ENCODE data around the gene PTPRT. TPM values are rescaled to one million over a fixed set of nuclear protein-coding genes. Genes with fewer than 3 reads are reported as not detected.

The PTPRT gene
- total RNA-seq, 6 donors from 2014 or later = 0.20 to 7.1 (median 3.8) TPM

DNA sequence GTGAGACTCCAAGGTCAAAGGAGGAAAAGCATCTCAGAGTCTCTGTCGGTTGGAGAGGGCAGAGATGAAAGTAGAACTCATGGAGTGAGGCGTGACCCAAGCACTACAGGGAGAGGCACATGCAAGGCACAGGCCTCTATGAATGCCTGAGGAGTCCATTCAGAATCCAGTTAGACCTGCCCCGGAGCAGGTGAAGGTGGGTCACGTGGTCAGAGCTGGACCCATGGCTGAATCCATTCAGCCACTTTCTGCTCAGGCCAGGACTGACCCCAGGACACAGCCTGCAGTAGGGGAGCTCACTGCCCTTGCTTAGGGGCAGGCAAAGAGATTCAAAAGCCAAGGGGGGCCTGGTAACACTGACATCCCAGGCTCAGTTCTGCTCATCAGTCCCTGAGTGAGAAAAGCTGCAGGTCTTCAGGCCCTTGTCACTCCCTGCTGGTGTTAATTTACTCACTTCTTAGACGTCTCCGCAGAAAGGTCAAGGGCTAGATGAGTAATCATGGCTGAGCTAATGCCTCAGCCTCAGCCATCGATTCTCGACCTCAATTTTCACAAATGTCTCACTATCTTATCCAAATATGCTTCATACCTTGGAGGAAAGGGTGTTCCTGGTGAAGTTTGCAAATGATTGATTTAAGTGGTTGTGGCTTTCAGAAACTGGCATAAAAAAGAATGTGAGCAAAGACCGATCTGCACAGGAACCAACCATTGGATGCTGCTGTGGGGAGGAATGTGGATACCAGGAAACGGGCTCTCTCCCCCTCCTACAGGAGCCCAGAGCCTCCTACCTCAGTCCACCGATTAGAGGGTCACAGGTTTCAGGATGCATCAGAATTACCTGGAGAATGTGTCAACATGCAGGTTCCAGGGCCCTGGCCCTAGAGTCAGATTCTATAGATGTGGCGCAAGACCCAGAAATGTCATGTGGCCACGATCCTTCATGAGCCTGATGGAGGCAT is 584.4 kb downstream of the PTPRT start:
- TF ChIP-seq, protein P1, sequence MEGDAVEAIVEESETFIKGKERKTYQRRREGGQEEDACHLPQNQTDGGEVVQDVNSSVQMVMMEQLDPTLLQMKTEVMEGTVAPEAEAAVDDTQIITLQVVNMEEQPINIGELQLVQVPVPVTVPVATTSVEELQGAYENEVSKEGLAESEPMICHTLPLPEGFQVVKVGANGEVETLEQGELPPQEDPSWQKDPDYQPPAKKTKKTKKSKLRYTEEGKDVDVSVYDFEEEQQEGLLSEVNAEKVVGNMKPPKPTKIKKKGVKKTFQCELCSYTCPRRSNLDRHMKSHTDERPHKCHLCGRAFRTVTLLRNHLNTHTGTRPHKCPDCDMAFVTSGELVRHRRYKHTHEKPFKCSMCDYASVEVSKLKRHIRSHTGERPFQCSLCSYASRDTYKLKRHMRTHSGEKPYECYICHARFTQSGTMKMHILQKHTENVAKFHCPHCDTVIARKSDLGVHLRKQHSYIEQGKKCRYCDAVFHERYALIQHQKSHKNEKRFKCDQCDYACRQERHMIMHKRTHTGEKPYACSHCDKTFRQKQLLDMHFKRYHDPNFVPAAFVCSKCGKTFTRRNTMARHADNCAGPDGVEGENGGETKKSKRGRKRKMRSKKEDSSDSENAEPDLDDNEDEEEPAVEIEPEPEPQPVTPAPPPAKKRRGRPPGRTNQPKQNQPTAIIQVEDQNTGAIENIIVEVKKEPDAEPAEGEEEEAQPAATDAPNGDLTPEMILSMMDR (IDR thresholded peaks at IDR 0.05) = no peak
- TF ChIP-seq EP300 (IDR thresholded peaks at IDR 0.05) (no peak), POLR2AphosphoS5 (IDR thresholded peaks at IDR 0.05) (no peak), POLR2A (IDR thresholded peaks at IDR 0.05) (no peak)
- Histone ChIP-seq H3K9me3 (no peaks in the 10 kb centered on the region), H3K27ac (no peak overlapping the region), H3K4me1 (no peaks in the 10 kb centered on the region), H3K27me3 (no peaks in the 10 kb centered on the region), H3K36me3 (no peaks in the 10 kb centered on the region), H3K4me3 (no peak overlapping the region)
- ATAC-seq (ENCODE audit: low FRiP score in 2 of 2) (peak in 1 of 2 donors; percentile 15), DNase-seq (no peak)
- 45 to 47% methylated on average over 13 of the region's 13 CpGs for WGBS, 2 donors

DNA sequence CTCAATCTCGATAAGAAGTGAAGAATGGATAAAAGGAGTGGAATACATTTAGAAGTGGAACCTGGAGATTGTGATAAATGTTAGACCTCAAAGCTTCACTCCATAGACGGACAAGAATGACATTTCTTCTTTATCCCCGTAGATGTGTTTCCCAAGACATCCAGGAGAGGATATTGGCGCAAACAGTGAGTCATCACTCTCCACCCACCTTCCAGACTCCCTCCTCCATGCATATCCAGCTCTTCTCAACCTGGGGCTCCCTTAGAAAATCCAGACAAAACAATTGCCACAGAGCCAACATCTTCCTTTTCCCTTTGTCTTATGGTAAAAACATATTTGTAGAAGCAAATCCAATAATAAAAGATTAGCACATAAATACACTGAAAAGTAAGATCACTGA is 586.1 kb downstream of the PTPRT start:
- ATAC-seq (ENCODE audit: low FRiP score in 2 of 2) = no peak
- Histone ChIP-seq H3K4me1 (no peaks in the 10 kb centered on the region), H3K4me3 (no peak overlapping the region), H3K36me3 (no peaks in the 10 kb centered on the region), H3K27ac (no peak overlapping the region), H3K9me3 (no peaks in the 10 kb centered on the region), H3K27me3 (no peaks in the 10 kb centered on the region)
- WGBS, 2 donors = 57 to 67% methylated on average over 4 of the region's 4 CpGs
- TF ChIP-seq, protein P1 (IDR thresholded peaks at IDR 0.05) = no peak
- no peak for TF ChIP-seq EP300 (IDR thresholded peaks at IDR 0.05)
- TF ChIP-seq POLR2AphosphoS5 (IDR thresholded peaks at IDR 0.05) = no peak
- TF ChIP-seq POLR2A (IDR thresholded peaks at IDR 0.05) = no peak
- DNase-seq = no peak

DNA sequence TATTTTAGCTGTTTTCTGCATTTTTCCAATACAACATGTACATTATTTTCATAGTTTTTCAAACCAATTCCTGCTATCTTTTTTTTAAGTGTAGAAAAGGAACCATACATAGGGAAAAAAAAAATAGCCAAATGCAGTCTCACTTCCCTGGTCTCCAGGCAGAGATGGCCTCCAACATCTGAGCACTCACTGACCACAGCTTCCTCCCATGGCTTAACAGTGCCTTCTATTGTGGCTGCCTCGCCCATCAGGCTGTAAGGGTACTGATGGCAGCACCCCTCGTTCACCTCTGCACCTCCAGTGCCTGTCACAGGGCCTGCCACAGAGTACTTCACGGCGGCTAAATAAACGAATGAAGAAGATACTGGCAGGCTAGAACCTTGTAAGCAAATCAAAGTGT is 591.1 kb downstream of the PTPRT start:
- TF ChIP-seq EP300 (IDR thresholded peaks at IDR 0.05) (no peak), POLR2A (IDR thresholded peaks at IDR 0.05) (no peak), POLR2AphosphoS5 (IDR thresholded peaks at IDR 0.05) (no peak)
- TF ChIP-seq, protein P1 (IDR thresholded peaks at IDR 0.05) = no peak
- H3K4me3 ChIP-seq = no peak overlapping the region
- H3K4me1 ChIP-seq = no peaks in the 10 kb centered on the region
- no peaks in the 10 kb centered on the region for H3K36me3 ChIP-seq
- H3K27me3 ChIP-seq = no peaks in the 10 kb centered on the region
- H3K27ac ChIP-seq = no peak overlapping the region
- no peak for ATAC-seq (ENCODE audit: low FRiP score in 2 of 2)
- WGBS, 2 donors = 41 to 57% methylated on average over 5 of the region's 5 CpGs
- H3K9me3 ChIP-seq = no peaks in the 10 kb centered on the region
- DNase-seq = no peak

DNA sequence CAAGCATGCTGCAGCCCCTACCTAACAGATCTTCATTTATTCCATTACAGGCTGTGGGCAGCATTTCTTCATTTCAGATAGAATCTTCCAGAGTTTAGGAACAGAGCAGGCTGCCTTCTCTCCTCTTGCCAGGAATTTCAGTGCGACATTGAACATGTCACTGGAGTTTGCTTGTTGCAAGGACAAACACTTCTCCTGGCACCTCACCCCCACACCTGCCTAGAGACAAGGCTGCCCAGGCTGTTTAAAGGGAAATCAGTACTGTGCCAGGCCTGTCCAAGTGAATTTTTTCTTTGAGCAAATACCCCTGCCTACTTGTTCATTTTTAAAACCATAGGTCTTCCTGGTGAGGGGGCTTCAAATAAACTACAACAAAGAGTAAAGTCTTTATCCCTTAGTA is 594.1 kb downstream of the PTPRT start:
- 67 to 80% methylated on average over 1 of the region's 1 CpG for WGBS, 2 donors

More for the DNA sequence above, 594.1 kb downstream of the PTPRT start:
- DNase-seq (no peak), ATAC-seq (ENCODE audit: low FRiP score in 2 of 2) (no peak)
- Histone ChIP-seq H3K4me1 (no peaks in the 10 kb centered on the region), H3K36me3 (no peaks in the 10 kb centered on the region), H3K4me3 (no peak overlapping the region), H3K27me3 (no peaks in the 10 kb centered on the region), H3K27ac (no peak overlapping the region), H3K9me3 (no peaks in the 10 kb centered on the region)
- TF ChIP-seq POLR2A (IDR thresholded peaks at IDR 0.05) (no peak), EP300 (IDR thresholded peaks at IDR 0.05) (no peak), POLR2AphosphoS5 (IDR thresholded peaks at IDR 0.05) (no peak)
- TF ChIP-seq, protein P1 (IDR thresholded peaks at IDR 0.05) = no peak
